HG03025 (cell line): Measurements from ENCODE around the gene C6orf132.
"Not testable (repeated sequence)": the region's sequence is repeated elsewhere in the genome, so short reads cannot be mapped to it uniquely, and the experiment has no call there.

Experiments
- ATAC-seq: cut with Tn5 transposase; IDR thresholded peaks from one replicate; pipeline ENCODE4 v1.9.1; 2021; ENCODE audit warnings: mild to moderate bottlenecking, moderate library complexity; ENCODE audit not compliant: unreplicated experiment, low FRiP score

C6orf132 gene

DNA sequence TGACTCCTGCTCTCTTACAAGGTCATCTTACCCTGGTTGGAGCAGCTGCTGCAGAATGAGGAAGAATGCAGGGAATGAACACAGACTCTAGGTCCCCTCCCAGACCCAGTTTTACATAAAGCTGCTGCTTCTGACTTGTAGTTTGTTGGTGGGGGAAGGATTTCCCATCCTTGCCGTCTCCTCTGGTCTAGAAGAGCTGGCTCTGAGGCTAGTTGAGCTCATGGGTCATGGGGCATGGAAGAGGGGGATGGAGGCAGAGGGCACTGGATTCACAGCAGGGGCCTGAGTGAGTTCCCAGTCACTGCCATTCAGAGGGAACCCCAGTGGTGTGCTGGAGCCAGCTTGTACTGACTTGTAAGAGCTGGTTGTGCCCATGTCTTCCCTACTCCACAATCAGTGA lies 21.6 kb upstream of the C6orf132 start:
- no peak for ATAC-seq

- ATAC-seq: no peak
Measured at GRCh38 chr6:42162812-42163211, 20.4 kb upstream of the C6orf132 start.

- no peak for ATAC-seq
Measured at GRCh38 chr6:42162384-42162783, 20.0 kb upstream of the C6orf132 start.

DNA sequence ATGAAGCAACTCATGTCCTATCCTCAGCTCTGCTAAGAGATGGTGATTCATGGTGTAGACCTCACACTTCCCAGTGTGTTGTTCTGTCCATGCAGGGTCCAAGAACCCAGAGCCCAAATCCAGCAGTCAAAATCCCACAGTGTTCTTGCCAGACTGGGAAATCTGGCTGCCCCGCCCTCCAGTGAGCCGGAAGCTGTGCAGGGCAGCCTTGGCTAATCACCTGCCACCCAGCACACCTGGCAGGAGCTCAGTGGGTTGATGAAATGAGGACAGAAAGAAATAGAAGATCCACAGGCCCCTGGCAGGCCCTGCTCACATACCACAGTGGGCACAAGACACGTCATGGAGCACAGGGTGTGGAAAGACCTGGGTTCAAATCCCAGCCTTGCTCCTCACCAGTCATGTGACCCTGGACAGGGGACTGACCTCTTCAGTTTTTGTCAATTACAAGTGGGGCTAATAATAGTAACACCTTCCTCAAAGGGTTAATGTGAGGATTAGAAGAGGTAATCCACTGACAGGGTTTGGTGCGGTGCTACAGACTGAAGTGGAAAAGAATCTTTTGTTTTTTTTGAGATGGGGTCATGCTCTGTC lies 17.1 kb upstream of the C6orf132 start:
- ATAC-seq: no peak

DNA sequence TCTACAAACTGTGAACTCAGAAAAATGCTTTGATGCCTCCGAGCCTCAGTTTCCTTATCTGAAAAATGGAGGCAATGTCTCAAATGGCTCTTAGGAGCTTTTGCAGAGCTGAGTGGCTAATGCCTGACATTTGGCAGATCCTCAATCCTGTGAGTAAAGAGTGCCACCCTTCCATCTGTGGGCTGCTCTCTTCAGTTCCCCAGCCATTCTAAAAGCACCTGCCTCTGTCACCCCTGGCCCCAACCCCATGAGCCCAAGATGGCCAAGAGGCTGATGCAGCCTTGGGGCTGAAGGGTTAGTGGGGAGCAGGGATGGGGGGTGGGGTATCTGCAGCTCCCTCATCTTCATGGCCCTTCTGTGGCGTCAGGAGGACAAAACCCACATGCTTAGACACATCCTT lies 16.2 kb upstream of the C6orf132 start:
- no peak for ATAC-seq

DNA sequence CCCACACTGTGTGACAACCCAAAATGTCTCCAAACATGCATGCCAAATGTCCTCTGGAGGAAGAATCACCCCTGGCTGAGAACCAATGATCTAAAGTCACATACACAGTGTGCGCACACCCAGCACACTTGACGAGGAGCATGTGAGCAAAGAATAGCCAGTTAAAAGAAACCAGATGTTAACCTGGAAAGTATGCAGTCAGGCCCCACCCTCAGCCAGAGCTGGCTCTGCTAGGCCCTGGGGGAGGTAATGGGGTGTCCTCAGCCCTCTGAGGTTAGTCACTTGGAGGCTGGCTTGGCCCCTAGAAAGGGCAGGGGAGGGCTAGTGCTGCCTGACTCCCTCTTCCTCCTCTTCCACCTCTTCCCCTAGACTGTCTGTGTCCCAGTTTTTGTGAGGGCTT lies 15.6 kb upstream of the C6orf132 start:
- ATAC-seq: no peak

- ATAC-seq: no peak
Measured at GRCh38 chr6:42156638-42157037, 14.2 kb upstream of the C6orf132 start.

DNA sequence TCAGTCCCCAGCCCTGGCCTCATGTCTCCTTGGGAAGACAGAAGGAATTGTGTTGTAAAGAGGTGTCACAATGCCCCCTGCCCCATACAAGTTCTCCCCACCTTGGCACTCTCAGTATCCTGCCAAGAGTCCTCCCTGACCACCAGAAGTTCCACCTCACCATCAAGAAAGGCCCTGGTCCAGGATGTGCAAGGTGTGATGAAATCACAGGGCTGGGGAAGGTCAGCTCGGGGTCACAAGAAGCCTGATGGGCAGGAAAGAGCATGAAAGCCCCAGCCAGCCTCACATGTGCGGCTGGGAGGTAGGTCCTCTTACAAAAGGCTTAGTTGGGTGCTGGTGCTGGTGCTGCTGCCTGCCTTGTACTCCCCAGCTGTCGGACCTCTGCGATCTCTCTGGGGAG lies 12.9 kb upstream of the C6orf132 start:
- no peak for ATAC-seq

DNA sequence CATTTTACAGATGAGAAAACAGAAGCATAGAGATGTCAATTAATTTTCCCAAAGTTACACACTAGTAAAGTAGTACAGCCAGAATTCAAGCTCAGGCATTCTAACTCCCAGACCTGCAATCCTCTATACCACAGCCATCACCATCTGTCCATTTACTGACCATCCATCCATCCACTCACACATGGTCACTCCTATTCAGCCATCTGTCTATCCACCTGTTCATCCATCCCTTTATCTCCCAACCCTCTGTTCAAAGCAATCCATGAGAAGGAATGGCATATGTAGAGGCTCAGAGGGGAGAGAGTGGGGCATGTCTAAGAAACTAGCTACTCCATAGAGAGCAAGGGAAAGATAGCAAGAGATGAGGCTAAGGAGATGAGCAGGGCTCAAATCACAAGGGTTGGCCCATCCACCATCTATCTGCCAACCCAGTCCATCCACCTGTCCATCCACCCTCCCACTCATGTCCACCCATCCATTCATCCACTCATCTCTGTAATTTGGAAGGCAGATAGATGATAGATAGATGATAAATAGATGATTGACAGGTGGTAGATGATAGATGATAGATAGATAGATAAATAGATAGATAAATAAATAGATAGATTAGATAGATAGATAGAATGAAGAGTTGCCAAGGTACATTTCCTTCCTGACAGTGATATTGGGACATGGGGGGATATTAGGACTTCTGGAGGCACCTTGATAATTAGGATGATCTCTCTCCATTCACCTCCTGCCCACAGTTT lies 12.2 kb upstream of the C6orf132 start:
- no peak for ATAC-seq

DNA sequence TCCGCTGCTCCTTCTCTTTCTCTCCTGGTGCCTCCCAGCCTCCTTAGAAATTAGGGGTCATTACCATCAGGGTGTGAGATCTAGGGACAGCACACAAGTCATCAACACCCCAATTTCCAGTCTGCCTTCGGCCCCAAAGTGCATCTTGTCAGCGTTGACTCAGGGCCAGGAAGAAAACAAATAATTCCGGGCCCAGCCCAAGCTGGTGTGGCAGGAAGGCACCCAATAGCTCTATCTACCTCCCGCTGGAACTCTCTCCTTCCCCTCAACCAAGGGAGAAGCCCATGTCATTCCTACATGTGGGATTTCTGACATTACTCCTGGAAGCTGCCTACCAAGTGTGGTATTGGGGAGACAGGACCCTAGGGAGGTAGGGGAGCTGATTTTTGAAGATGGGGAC lies 11.5 kb upstream of the C6orf132 start:
- ATAC-seq: no peak

GRCh38 chr6:42152528-42153213 lies 10.3 kb upstream of the C6orf132 start:
- ATAC-seq: not testable (repeated sequence)

DNA sequence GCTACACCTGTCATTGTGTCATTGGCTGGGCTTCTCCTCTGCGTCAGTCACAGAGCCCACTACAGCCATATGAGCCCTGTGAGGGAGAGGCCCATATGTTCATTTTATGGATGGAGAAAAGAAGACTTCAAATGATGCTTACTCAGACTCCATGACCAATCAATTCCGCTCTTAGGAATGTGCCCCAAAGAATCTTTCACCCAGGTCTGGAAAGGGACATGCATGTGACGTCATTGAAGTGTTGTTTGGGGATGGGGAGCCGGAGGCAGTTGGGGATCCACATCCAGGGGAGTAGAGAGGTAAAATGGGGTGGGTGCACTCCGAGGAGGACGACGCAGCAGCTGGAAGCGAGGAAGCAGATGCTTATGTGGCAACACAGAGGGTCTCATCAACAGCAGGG lies 9.6 kb upstream of the C6orf132 start:
- ATAC-seq: no peak

DNA sequence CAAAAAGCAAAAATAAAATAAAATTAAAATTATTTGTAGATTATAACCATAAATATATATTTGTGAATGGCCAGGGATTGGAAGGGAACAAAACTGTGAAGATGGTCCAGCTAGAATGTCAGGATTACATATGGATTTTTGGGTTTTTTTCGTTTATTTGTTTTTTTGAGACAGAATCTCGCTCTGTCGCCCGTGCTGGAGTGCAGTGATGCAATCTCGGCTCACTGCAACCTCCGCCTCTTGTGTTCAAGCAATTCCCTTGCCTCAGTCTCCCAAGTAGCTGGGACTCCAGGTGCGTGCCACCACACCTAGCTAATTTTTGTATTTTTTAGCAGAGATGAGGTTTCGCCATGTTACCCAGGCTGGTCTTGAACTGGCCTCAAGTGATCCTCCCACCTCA lies 7.8 kb upstream of the C6orf132 start:
- no peak for ATAC-seq

DNA sequence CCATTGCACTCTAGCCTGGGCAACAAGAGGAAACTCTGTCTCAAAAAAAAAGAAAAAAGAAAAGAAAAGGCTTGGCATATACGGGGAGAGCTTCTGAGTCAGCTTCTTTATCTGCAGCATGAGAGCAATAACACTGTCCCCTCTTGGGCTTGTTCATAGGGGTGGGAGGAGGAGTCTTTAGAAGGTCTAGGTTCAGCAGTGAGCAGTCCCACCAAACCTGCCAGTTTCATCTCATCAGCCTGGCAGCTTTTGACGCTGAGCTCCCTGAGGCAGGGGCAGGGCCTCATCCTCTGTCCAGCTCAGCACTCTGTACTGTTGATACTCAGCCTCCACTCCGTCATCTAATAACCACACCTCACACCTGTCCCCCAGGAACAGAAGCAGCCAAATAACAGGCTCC lies 5.6 kb upstream of the C6orf132 start:
- ATAC-seq: no peak

GRCh38 chr6:42147138-42147562 lies 4.7 kb upstream of the C6orf132 start:
- no peak for ATAC-seq

GRCh38 chr6:42141603-42142117 lies 760 bp downstream of the C6orf132 start:
- no peak for ATAC-seq

GRCh38 chr6:42140756-42141602 lies 1.4 kb downstream of the C6orf132 start:
- no peak for ATAC-seq

DNA sequence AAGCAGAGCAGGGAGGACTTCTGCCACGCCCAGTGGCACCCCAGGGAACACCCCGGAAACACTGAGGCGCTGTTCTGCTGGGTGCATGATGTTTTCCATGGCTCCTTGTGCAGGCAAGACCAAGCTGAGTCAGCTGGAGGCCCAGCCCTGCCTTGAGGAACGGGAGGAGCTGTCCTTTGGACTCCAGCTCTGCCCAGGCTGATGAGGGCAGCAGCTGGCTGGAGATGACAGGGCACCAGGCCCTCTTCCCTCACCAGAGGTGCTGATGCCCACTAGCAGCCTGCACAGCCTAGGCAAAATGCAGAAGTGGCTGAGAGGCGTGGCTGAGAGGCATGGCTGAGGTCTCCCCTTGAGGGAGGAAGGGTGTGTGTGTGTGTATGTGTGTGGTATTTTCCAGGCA lies 2.4 kb downstream of the C6orf132 start:
- no peak for ATAC-seq

GRCh38 chr6:42138630-42139619 lies 3.5 kb downstream of the C6orf132 start:
- ATAC-seq: no peak
